D721Med (cell line): ENCODE data around the gene ASB1.

ENCODE experiments used
- DNase-seq: peaks from one replicate; pipeline ENCODE4 v3.0.0; 2011; ENCODE audit warnings: low spot score; ENCODE audit not compliant: insufficient read length
- FAIRE-seq: peaks from 2 replicates; lab custom pipeline; 2011; peaks lifted over from hg19 to GRCh38; lab: Jason Lieb, UNC
- CTCF ChIP-seq: IDR thresholded peaks from 2 replicates; pipeline ENCODE4 v1.5.1; 2012; ENCODE audit warnings: mild to moderate bottlenecking, control low read depth; ENCODE audit not compliant: insufficient read depth; ENCODE audit errors: missing control alignments

ASB1 gene

GRCh38 chr2:238478216-238478615 is 51.5 kb downstream of the ASB1 start:
- FAIRE-seq, result no peak
- DNase-seq, result no peak
- no peak for TF ChIP-seq CTCF

DNA sequence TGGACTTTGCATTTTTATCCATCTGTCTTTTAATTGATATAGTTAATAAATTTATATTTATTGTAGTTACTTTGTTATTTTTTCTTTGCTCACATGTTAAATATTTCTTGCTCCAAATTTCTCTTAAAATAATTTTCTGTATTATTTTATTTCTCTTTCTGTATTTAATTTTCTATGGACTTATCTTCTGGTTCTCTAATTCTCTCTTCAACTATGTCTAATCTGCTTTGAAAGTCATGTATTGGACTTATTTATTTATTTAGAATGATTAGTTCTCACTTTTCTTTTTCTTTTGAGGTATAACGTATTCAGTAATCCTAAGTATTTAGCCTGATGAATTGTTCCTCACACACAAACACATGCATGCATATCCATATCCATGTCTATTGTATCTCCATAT is 53.1 kb downstream of the ASB1 start:
- TF ChIP-seq CTCF, result no peak
- FAIRE-seq (no peak), DNase-seq (no peak)

- TF ChIP-seq CTCF, result no peak
- DNase-seq, result no peak
- no peak for FAIRE-seq
Observed at GRCh38 chr2:238483021-238483420, 56.3 kb downstream of the ASB1 start.

- DNase-seq (no peak), FAIRE-seq (no peak)
- TF ChIP-seq CTCF, result no peak
Observed at GRCh38 chr2:238483656-238484055, 56.9 kb downstream of the ASB1 start.

GRCh38 chr2:238484522-238485452 is 58.1 kb downstream of the ASB1 start:
- FAIRE-seq, result no peak
- no peak for DNase-seq
- TF ChIP-seq CTCF, result no peak

- DNase-seq, result no peak
- no peak for FAIRE-seq
- no peak for TF ChIP-seq CTCF
Observed at GRCh38 chr2:238486123-238486848, 59.6 kb downstream of the ASB1 start.
